Activated CD8-positive, alpha-beta T cell treated with anti-CD3 and anti-CD28 coated beads for 36 hours (primary cell): ENCODE measurements around the gene GPR158. TPM values are rescaled to one million over a fixed set of nuclear protein-coding genes. Genes with fewer than 3 reads are reported as not detected.

ENCODE experiments used
- ATAC-seq: fragments of 200-7000 bp; cut with Tn5 transposase; one replicate; pipeline ENCODE4 v1.10.0; 2021; ENCODE audit warnings: mild to moderate bottlenecking, moderate library complexity
- CTCF ChIA-PET: fragments of 350-600 bp; sonication (Branson Sonifier 250); formaldehyde crosslinking; loops from one replicate; lab custom pipeline; 2021; ENCODE audit warnings: antibody characterized with exemption; lab: Charles Lee
- POLR2A ChIA-PET: fragments of 350-600 bp; sonication (Branson Sonifier 250); formaldehyde crosslinking; loops from one replicate; lab custom pipeline; 2021; ENCODE audit warnings: antibody characterized with exemption; lab: Charles Lee
- DNase-seq: peaks from one replicate; pipeline ENCODE4 v3.0.0-alpha.2; 2020
- H3K27ac Mint-ChIP-seq: one replicate; pipeline ENCODE4 v1.8.0; 2021; ENCODE audit warnings: mild to moderate bottlenecking, mixed read lengths
- H3K27me3 Mint-ChIP-seq: one replicate; pipeline ENCODE4 v1.8.0; 2021; ENCODE audit warnings: mixed read lengths
- H3K36me3 Mint-ChIP-seq: one replicate; pipeline ENCODE4 v1.8.0; 2021; ENCODE audit warnings: low read depth, mixed read lengths
- H3K4me1 Mint-ChIP-seq: one replicate; pipeline ENCODE4 v1.8.0; 2021; ENCODE audit warnings: low read depth, mixed read lengths
- H3K4me3 Mint-ChIP-seq: one replicate; pipeline ENCODE4 v1.8.0; 2021; ENCODE audit warnings: mild to moderate bottlenecking, moderate library complexity, mixed read lengths
- H3K9me3 Mint-ChIP-seq: one replicate; pipeline ENCODE4 v1.8.0; 2021; ENCODE audit warnings: mixed read lengths
- CTCF ChIP-seq: fragments of 200-600 bp; IDR thresholded peaks from one replicate; pipeline ENCODE4 v1.8.0; 2022; ENCODE audit warnings: antibody characterized with exemption, mild to moderate bottlenecking
- intact Hi-C: fragments of 100-400 bp; cut with micrococcal nuclease; formaldehyde crosslinking; loops from one replicate; pipeline ENCODE4 v1.10.0; 2022
- total RNA-seq, 2 experiments: library from RNA; stranded (reverse); gene quantifications; one replicate each; pipeline ENCODE4 v1.2.3, GENCODE V29; 2021

Gene GPR158
- total RNA-seq, 2 experiments from 2014 or later: not detected

GRCh38 chr10:25175527-25176420 is 973 bp downstream of the GPR158 start:
- Mint-ChIP-seq H3K4me3 (no peak overlapping the region), H3K27me3 (peaks cover 51% of the 10 kb centered on the region), H3K36me3 (peaks cover 1% of the 10 kb centered on the region), H3K9me3 (peaks cover 4% of the 10 kb centered on the region), H3K27ac (no peak overlapping the region), H3K4me1 (peaks cover 12% of the 10 kb centered on the region)
- intact Hi-C loops: no loop called here
- ATAC-seq (no peak), DNase-seq (no peak)
- no peak for TF ChIP-seq CTCF
- CTCF ChIA-PET: interaction anchor here (1.0 kb wide), 1 partner anchor 558 kb away, joined by 3 read pairs; no protein-coding TSS in a partner anchor
- POLR2A ChIA-PET: no interaction called here

GRCh38 chr10:25176421-25176968 is 1.7 kb downstream of the GPR158 start:
- DNase-seq: peak; percentile 31
- H3K27me3 Mint-ChIP-seq: peaks cover 49% of the 10 kb centered on the region

GRCh38 chr10:25177093-25177753 is 2.4 kb downstream of the GPR158 start:
- Mint-ChIP-seq H3K36me3 (peaks cover 1% of the 10 kb centered on the region), H3K4me3 (no peak overlapping the region), H3K27ac (peak overlapping the region; percentile 6), H3K9me3 (peaks cover 4% of the 10 kb centered on the region), H3K4me1 (peaks cover 12% of the 10 kb centered on the region), H3K27me3 (peaks cover 44% of the 10 kb centered on the region)
- no peak for TF ChIP-seq CTCF
- no peak for DNase-seq
- ATAC-seq: no peak
- ChIA-PET CTCF (interaction anchor here (0.5 to 1.0 kb wide), 2 partner anchors 50 to 560 kb away, joined by 3 read pairs; no protein-coding TSS in a partner anchor), POLR2A (no interaction called here)
- intact Hi-C loops: no loop called here

More at GRCh38 chr10:25176421-25176968, 1.7 kb downstream of the GPR158 start:
- CTCF ChIA-PET: interaction anchor here (1.0 kb wide), 1 partner anchor 559 kb away, joined by 3 read pairs; no protein-coding TSS in a partner anchor
- ATAC-seq: peak; percentile 55
- TF ChIP-seq CTCF: no peak
- intact Hi-C loops: no loop called here
- no peak overlapping the region for H3K27ac Mint-ChIP-seq
- H3K36me3 Mint-ChIP-seq: peaks cover 1% of the 10 kb centered on the region
- H3K4me3 Mint-ChIP-seq: no peak overlapping the region
- POLR2A ChIA-PET: no interaction called here
- peaks cover 4% of the 10 kb centered on the region for H3K9me3 Mint-ChIP-seq
- H3K4me1 Mint-ChIP-seq: peaks cover 12% of the 10 kb centered on the region

- POLR2A ChIA-PET: no interaction called here
- H3K4me3 Mint-ChIP-seq: no peak overlapping the region
- ATAC-seq (no peak), DNase-seq (no peak)
- CTCF ChIA-PET: interaction anchor here (0.5 kb wide), 1 partner anchor 49 kb away, joined by 3 read pairs; no protein-coding TSS in a partner anchor
- peaks cover 12% of the 10 kb centered on the region for H3K4me1 Mint-ChIP-seq
- H3K36me3 Mint-ChIP-seq: peaks cover 1% of the 10 kb centered on the region
- intact Hi-C loops: no loop called here
- H3K9me3 Mint-ChIP-seq: peaks cover 4% of the 10 kb centered on the region
- no peak for TF ChIP-seq CTCF
- H3K27me3 Mint-ChIP-seq: peaks cover 41% of the 10 kb centered on the region
- H3K27ac Mint-ChIP-seq: no peak overlapping the region
Observed at GRCh38 chr10:25177754-25178135, 2.9 kb downstream of the GPR158 start.
